KOPT-K1 (cell line): ENCODE data around the gene HARS2.
"Not testable (repeated sequence)": the region's sequence is repeated elsewhere in the genome, so short reads cannot be mapped to it uniquely, and the experiment has no call there.

Experiments used
- H3K27ac ChIP-seq: fragments of 200-600 bp; sonication (generic); 2 replicates; pipeline ENCODE4 v1.5.1; 2016; ENCODE audit warnings: antibody characterized with exemption, mild to moderate bottlenecking, low read depth, low read length; ENCODE audit not compliant: poor library complexity, severe bottlenecking
- H3K36me3 ChIP-seq: fragments of 200-600 bp; sonication (generic); 2 replicates; pipeline ENCODE4 v1.5.1; 2017; ENCODE audit warnings: antibody characterized with exemption, mild to moderate bottlenecking, low read length, moderate library complexity; ENCODE audit not compliant: insufficient read depth
- H3K9me3 ChIP-seq: fragments of 200-600 bp; sonication (generic); 2 replicates; pipeline ENCODE4 v1.5.1; 2017; ENCODE audit warnings: antibody characterized with exemption, low read length, mild to moderate bottlenecking; ENCODE audit not compliant: insufficient read depth, poor library complexity, severe bottlenecking

HARS2 gene

DNA sequence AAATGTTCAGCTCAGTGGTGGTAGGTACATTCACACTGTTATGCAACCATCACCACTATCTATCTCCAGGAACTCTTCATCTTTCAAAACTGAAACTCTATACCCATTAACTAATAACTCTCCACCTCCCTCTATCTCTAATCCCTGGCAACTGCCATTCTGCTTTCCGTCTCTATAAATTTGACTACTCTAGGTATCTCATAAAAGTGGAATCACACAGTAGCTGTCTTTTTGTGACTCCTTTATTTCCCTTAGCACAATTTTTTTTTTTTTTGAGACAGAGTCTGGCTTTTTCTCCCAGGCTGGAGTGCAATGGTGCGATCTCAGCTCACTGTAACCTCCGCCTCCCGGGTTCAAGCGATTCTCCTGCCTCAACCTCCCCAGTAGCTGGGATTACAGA is 30.1 kb downstream of the HARS2 start:
- H3K27ac ChIP-seq, H3K9me3 ChIP-seq, H3K36me3 ChIP-seq: not testable (repeated sequence)

DNA sequence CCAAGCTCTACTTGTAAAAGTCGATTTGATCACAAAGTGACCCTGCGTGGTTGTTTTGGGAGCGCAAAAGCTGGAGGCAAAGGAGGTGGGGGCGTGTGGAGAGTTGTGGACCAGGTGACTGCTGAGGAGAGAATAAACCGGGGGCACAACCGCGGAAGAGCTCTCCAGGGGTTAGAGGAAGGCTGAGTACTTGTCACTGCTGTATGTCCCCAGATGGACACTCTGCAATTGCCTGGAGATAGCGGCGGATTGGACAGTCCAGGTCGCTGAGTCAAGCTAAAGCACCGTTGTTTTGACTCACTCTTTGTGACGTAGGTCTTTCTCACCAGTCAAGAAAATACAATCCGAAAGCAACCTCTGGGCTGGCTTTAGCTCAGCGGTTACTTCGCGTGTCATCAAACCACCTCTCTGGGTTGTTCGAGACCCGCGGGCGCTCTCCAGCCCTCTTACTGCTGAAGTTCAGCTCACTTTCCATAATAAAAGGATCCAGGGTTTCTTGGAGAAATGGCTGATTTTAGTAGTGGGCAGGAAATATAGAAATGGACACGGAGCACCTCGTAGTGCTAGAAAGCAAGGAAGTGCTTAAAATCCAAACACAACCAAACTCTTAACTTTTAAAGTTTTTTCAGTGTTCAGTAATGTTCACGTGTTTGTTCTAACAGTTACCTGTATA is 34.7 kb downstream of the HARS2 start:
- no peak overlapping the region for H3K27ac ChIP-seq
- H3K9me3 ChIP-seq, result no peaks in the 10 kb centered on the region
- H3K36me3 ChIP-seq, result no peaks in the 10 kb centered on the region

DNA sequence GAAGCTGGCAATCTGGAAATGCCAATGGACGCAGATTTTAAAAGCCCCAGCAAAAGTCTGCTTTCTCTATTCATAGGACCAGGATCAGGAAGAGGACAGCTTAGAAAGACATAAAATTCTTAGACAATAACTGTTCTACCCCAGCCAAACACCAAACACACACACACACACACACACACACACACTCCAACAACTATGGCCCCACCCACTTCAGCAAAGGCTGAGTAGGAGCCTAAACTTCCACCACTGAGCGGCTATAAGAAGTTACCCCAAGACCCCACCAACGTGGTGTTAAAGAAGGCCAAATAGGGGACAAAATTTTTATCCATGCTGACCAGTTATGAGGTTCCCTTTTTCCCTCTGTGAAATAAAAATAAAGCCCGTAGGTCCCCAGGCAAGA is 41.8 kb downstream of the HARS2 start:
- Histone ChIP-seq H3K36me3 (no peaks in the 10 kb centered on the region), H3K27ac (no peak overlapping the region), H3K9me3 (peaks cover 12% of the 10 kb centered on the region)

DNA sequence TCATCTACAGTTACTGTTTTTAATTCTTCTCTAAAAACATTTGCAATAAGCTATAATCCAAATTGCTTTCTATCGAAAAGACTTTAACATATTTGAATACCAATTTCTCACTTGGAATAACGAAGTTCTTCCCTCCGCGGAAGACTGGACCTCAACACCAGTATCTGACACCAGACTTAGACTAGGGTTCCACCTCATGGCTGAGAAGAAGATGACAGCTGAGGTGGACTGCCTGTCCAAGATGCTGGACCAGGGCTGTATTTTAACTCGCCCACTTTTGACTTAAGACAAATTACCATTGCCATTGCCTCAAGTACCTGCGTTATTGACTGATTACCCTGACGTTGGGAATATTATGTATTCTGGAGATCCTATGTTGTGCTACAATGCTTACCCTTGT is 43.1 kb downstream of the HARS2 start:
- H3K9me3 ChIP-seq, result peaks cover 12% of the 10 kb centered on the region
- no peaks in the 10 kb centered on the region for H3K36me3 ChIP-seq
- no peak overlapping the region for H3K27ac ChIP-seq

DNA sequence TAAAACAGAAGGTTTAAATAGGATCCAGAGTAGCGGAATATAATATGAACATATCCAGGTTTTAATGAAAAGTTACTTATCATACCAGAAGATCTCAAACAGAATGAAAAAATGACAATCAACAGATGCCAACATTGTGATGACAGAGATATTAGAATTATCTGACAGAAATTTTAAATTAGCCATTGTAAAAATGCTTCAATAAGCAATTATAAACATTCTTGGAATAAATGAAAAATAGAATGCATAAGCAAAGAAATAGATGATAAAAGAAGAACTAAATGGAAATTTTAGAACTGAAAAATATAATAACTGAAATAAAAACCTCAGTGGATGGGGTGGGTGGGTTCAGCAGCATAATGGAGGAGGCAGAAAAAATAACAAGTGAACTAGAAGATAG is 46.2 kb downstream of the HARS2 start:
- H3K36me3 ChIP-seq, result no peaks in the 10 kb centered on the region
- no peak overlapping the region for H3K27ac ChIP-seq
- H3K9me3 ChIP-seq, result peaks cover 12% of the 10 kb centered on the region

DNA sequence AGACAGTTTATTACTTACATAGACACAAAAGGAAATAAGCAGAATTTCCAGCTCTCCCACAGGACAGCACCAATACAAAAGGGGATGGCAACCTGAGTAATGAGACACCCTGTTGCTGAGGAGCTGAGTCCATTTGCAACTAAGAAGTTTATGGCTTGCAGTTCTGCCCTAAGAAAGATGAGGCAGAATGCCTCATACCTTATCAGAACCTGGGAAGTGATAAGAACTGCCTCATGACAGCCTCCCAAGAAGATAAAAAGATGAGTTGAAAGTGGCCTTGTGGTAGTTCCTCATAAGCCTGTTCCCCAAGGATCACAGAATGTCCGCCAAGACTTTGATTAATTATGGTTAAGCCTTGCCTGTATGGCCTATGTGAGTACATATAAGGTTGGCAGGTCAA is 50.7 kb downstream of the HARS2 start:
- no peak overlapping the region for H3K27ac ChIP-seq
- no peaks in the 10 kb centered on the region for H3K9me3 ChIP-seq
- H3K36me3 ChIP-seq, result no peaks in the 10 kb centered on the region
